Activated naive CD4-positive, alpha-beta T cell treated with anti-CD3 and anti-CD28 coated beads for 36 hours (primary cell): ENCODE results near the gene FCSK. TPM values are rescaled to one million over a fixed set of nuclear protein-coding genes. Genes with fewer than 3 reads are reported as not detected.
A peak's percentile ranks its signal among the peaks of the same experiment; 100 is the strongest.

Source experiments
- CTCF ChIA-PET: fragments of 350-600 bp; sonication (Branson Sonifier 250); formaldehyde crosslinking; loops from one replicate; lab custom pipeline; 2021; ENCODE audit warnings: antibody characterized with exemption; lab: Charles Lee
- DNase-seq: peaks from one replicate; pipeline ENCODE4 v3.0.0-alpha.2; 2020
- H3K27ac Mint-ChIP-seq: one replicate; pipeline ENCODE4 v1.8.0; 2021; ENCODE audit warnings: mild to moderate bottlenecking, mixed read lengths
- H3K27me3 Mint-ChIP-seq: one replicate; pipeline ENCODE4 v1.8.0; 2021; ENCODE audit warnings: low read depth, mixed read lengths
- H3K36me3 Mint-ChIP-seq: one replicate; pipeline ENCODE4 v1.8.0; 2021; ENCODE audit warnings: low read depth, mixed read lengths
- H3K4me1 Mint-ChIP-seq: one replicate; pipeline ENCODE4 v1.8.0; 2021; ENCODE audit warnings: low read depth, mixed read lengths
- H3K4me3 Mint-ChIP-seq: one replicate; pipeline ENCODE4 v1.8.0; 2021; ENCODE audit warnings: mild to moderate bottlenecking, moderate library complexity, mixed read lengths
- H3K9me3 Mint-ChIP-seq: one replicate; pipeline ENCODE4 v1.8.0; 2021; ENCODE audit warnings: mixed read lengths
- intact Hi-C: fragments of 100-400 bp; cut with micrococcal nuclease; formaldehyde crosslinking; loops from one replicate; pipeline ENCODE4 v1.15.1; 2023
- total RNA-seq, 2 experiments: library from RNA; stranded (reverse); gene quantifications; one replicate each; pipeline ENCODE4 v1.2.3, GENCODE V29; 2021

The FCSK gene
- total RNA-seq, 2 experiments from 2014 or later = 12.2 to 12.6 TPM

- Mint-ChIP-seq H3K27me3 (no peaks in the 10 kb centered on the region), H3K36me3 (peaks cover 1% of the 10 kb centered on the region), H3K4me1 (no peaks in the 10 kb centered on the region), H3K4me3 (no peak overlapping the region), H3K9me3 (no peaks in the 10 kb centered on the region), H3K27ac (no peak overlapping the region)
- CTCF ChIA-PET = interaction anchor here (0.9 kb wide), 1 partner anchor 70 kb away, joined by 3 read pairs; no protein-coding TSS in a partner anchor
- DNase-seq = no peak
- intact Hi-C loops = no loop called here
Observed at GRCh38 chr16:70466805-70467076, 12.3 kb downstream of the FCSK start.

DNA sequence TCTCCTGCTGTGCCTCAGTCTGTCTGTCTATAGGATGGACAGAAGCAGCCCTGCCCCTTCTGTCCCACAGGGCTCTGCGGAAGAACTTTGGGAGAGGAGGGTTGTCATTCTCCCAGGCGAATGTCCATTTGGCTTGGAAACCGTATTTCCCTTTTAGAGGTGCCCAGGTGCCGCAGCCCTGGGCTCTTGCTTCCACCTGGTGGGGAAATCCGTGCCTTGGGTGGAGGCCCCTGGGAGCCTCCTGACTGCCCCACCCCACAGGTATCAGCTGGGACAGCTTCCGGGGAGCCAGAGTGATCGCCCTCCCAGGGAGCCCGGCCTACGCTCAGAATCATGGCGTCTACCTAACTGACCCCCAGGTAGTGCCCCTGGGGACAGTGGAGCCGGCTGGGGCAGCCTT is 12.7 kb downstream of the FCSK start:
- intact Hi-C loops = no loop called here
- H3K9me3 Mint-ChIP-seq = no peaks in the 10 kb centered on the region
- no peak overlapping the region for H3K4me3 Mint-ChIP-seq
- no peak for DNase-seq
- CTCF ChIA-PET = interaction anchor here (0.9 kb wide), 1 partner anchor 71 kb away, joined by 3 read pairs; no protein-coding TSS in a partner anchor
- H3K27ac Mint-ChIP-seq = no peak overlapping the region
- H3K36me3 Mint-ChIP-seq = peaks cover 1% of the 10 kb centered on the region
- H3K27me3 Mint-ChIP-seq = no peaks in the 10 kb centered on the region
- H3K4me1 Mint-ChIP-seq = no peaks in the 10 kb centered on the region

DNA sequence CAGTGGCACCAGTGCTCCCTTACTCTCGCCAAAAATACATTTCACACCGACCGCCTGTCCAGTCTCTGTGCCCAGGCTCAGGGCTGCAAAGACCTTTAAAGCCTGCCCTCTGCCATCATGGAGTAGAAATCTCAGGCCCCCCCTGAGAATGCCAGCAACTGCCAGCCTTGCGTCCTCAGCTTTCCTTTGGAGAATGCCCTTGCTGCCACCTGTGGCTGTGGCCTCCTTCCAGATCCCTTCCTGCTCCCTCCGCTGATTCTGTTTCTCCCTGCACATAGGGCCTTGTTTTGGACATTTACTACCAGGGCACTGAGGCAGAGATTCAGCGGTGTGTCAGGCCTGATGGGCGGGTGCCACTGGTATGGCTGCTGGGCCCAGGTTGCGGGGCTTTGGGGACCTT is 13.2 kb downstream of the FCSK start:
- H3K27me3 Mint-ChIP-seq = no peaks in the 10 kb centered on the region
- DNase-seq = no peak
- H3K36me3 Mint-ChIP-seq = peaks cover 1% of the 10 kb centered on the region
- CTCF ChIA-PET = interaction anchor here (0.9 kb wide), 1 partner anchor 71 kb away, joined by 3 read pairs; no protein-coding TSS in a partner anchor
- no peaks in the 10 kb centered on the region for H3K9me3 Mint-ChIP-seq
- no peak overlapping the region for H3K4me3 Mint-ChIP-seq
- intact Hi-C loops = no loop called here
- no peak overlapping the region for H3K27ac Mint-ChIP-seq
- H3K4me1 Mint-ChIP-seq = no peaks in the 10 kb centered on the region

- no peaks in the 10 kb centered on the region for H3K9me3 Mint-ChIP-seq
- no peaks in the 10 kb centered on the region for H3K4me1 Mint-ChIP-seq
- CTCF ChIA-PET = interaction anchor here (1.0 kb wide), 1 partner anchor 144 kb away, joined by 3 read pairs; no protein-coding TSS in a partner anchor
- H3K27me3 Mint-ChIP-seq = no peaks in the 10 kb centered on the region
- no peak overlapping the region for H3K27ac Mint-ChIP-seq
- DNase-seq = no peak
- intact Hi-C loops = no loop called here
- H3K36me3 Mint-ChIP-seq = peaks cover 1% of the 10 kb centered on the region
- H3K4me3 Mint-ChIP-seq = no peak overlapping the region
Observed at GRCh38 chr16:70468776-70469525, 14.6 kb downstream of the FCSK start.

DNA sequence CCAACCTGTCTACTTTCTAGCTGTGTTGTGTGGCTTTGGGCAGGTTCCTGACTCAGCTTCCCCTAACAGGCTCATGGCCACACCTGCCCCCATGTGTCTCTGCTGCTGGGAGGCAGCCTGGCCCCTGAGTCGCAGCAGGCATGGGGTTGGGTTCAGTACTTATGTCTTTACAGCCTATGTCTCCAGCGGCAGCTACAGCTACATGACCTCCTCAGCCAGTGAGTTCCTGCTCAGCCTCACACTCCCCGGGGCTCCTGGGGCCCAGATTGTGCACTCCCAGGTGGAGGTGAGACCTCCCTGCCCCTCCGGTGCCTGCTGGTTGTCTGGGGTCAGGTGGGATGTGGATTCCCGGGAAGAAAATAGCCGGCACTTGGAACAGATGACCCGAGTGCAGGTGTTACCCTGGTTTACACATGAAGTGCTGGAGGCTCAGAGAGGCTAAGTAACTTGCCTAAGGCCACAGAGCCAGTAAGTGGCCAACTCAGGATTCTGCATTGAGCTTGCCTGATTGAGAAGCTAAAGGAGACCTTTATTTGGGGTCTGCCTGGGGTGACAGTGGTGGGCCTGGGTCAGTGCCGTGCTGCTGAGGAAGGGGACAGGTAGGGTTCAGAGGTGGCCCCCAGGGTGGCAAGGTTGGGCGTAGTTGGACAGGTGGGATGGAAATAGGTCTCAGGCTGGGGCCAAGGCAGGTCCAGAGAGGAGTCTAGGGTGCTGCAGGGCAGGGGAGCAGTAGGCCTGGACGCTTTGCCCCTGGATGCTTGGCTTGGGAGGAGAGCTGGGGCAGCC is 15.9 kb downstream of the FCSK start:
- no peak overlapping the region for H3K27ac Mint-ChIP-seq
- H3K36me3 Mint-ChIP-seq = peaks cover 1% of the 10 kb centered on the region
- H3K27me3 Mint-ChIP-seq = no peaks in the 10 kb centered on the region
- H3K9me3 Mint-ChIP-seq = no peaks in the 10 kb centered on the region
- no peaks in the 10 kb centered on the region for H3K4me1 Mint-ChIP-seq
- CTCF ChIA-PET = interaction anchor here (0.9 to 1.6 kb wide), 3 partner anchors 12 to 145 kb away, joined by 3 read pairs; no protein-coding TSS in a partner anchor
- intact Hi-C loops = no loop called here
- no peak for DNase-seq
- H3K4me3 Mint-ChIP-seq = no peak overlapping the region

- CTCF ChIA-PET = interaction anchor here (0.5 to 1.6 kb wide), 3 partner anchors 11 to 78 kb away, joined by 3 to 4 read pairs (median 3); no protein-coding TSS in a partner anchor
Observed at GRCh38 chr16:70470927-70471341, 16.5 kb downstream of the FCSK start.

GRCh38 chr16:70472786-70473433 is 18.5 kb downstream of the FCSK start:
- Mint-ChIP-seq H3K36me3 (peaks cover 3% of the 10 kb centered on the region), H3K27ac (no peak overlapping the region), H3K4me1 (peaks cover 19% of the 10 kb centered on the region), H3K4me3 (no peak overlapping the region), H3K27me3 (no peaks in the 10 kb centered on the region), H3K9me3 (no peaks in the 10 kb centered on the region)
- CTCF ChIA-PET = no interaction called here
- DNase-seq = no peak
- intact Hi-C loops = no loop called here

More at GRCh38 chr16:70470927-70471341, 16.5 kb downstream of the FCSK start:
- H3K4me1 Mint-ChIP-seq = no peaks in the 10 kb centered on the region
- H3K36me3 Mint-ChIP-seq = peaks cover 1% of the 10 kb centered on the region
- H3K27ac Mint-ChIP-seq = no peak overlapping the region
- H3K27me3 Mint-ChIP-seq = no peaks in the 10 kb centered on the region
- H3K4me3 Mint-ChIP-seq = no peak overlapping the region
- no peak for DNase-seq
- intact Hi-C loops = no loop called here
- no peaks in the 10 kb centered on the region for H3K9me3 Mint-ChIP-seq

- Mint-ChIP-seq H3K9me3 (no peaks in the 10 kb centered on the region), H3K36me3 (peaks cover 3% of the 10 kb centered on the region), H3K4me1 (peaks cover 20% of the 10 kb centered on the region), H3K27me3 (no peaks in the 10 kb centered on the region), H3K27ac (peak overlapping the region; percentile 12), H3K4me3 (no peak overlapping the region)
- CTCF ChIA-PET = no interaction called here
- no peak for DNase-seq
- intact Hi-C loops = no loop called here
Observed at GRCh38 chr16:70473446-70474319, 19.3 kb downstream of the FCSK start.

DNA sequence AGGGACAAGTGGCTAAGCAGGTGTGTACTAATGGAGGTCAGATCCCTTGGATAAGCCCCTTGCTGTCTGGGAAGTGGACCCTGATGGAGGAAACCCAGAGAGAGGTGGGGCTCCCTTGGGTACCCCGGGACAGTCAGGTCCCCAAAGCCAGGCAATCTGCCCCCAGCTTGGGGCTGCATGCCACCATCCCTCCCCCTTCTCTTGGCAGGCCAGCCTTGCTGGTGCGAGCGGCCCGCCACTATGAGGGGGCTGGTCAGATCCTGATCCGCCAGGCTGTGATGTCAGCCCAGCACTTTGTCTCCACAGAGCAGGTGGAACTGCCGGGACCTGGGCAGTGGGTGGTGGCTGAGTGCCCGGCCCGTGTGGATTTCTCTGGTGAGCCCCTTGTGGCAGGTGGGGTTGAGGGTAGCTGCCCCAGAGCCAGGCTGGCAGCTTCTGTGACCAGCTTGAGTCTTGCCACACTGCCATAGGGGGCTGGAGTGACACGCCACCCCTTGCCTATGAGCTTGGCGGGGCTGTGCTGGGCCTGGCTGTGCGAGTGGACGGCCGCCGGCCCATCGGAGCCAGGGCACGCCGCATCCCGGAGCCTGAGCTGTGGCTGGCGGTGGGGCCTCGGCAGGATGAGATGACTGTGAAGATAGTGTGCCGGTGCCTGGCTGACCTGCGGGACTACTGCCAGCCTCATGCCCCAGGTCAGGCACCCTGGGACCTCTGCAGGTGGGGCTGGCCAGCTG is 20.1 kb downstream of the FCSK start:
- CTCF ChIA-PET = no interaction called here
- Mint-ChIP-seq H3K4me1 (peaks cover 20% of the 10 kb centered on the region), H3K27ac (no peak overlapping the region), H3K9me3 (no peaks in the 10 kb centered on the region), H3K36me3 (peaks cover 3% of the 10 kb centered on the region), H3K27me3 (no peaks in the 10 kb centered on the region), H3K4me3 (no peak overlapping the region)
- intact Hi-C loops = no loop called here
- no peak for DNase-seq

- H3K27ac Mint-ChIP-seq = peak overlapping the region; percentile 8
- no peak overlapping the region for H3K4me3 Mint-ChIP-seq
- intact Hi-C loops = no loop called here
Observed at GRCh38 chr16:70475054-70475871, 20.9 kb downstream of the FCSK start.

More at GRCh38 chr16:70475054-70475871, 20.9 kb downstream of the FCSK start:
- DNase-seq = no peak
- CTCF ChIA-PET = no interaction called here
- H3K4me1 Mint-ChIP-seq = peaks cover 20% of the 10 kb centered on the region
- H3K27me3 Mint-ChIP-seq = no peaks in the 10 kb centered on the region
- no peaks in the 10 kb centered on the region for H3K9me3 Mint-ChIP-seq
- H3K36me3 Mint-ChIP-seq = peaks cover 3% of the 10 kb centered on the region
